PC-9 (cell line): Measurements from ENCODE around the gene PDE4B.

ENCODE experiments used
- EZH2 ChIP-seq: fragments of 200-600 bp; sonication (generic); IDR thresholded peaks from 2 replicates; pipeline ENCODE4 v1.8.0; 2017; ENCODE audit warnings: antibody characterized with exemption, low read depth
- TF ChIP-seq, protein P1 (sequence below): fragments of 200-600 bp; sonication (generic); conservative IDR thresholded peaks from 2 replicates; pipeline ENCODE4 v1.6.1; 2017; ENCODE audit warnings: mixed run types, antibody characterized with exemption, mild to moderate bottlenecking, moderate library complexity

DNA sequence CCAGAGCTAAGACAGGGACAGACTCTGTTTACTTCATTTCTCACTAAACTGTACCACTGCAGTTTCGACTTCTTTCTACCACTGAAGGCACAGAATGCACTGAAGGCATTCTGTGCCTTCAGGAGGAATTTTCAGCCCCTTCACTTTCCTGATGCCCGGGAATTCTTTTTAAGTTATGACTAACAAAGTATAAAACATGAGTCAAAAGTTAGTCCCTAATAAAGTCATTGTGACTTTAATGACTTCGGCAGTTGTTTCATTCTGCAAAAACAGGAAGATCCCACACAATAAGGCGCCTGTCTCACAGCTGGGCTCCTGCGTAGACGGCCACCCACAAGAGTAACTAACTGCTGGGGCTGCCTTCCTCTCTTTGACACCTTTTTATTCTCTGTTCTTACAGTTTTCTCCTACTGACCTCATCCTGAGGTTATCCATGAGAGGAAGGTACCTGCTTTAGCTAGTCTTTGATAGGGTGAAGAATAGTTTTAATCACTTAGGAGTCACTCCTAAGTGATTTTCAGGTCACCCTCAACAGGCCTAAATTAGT, 557.4 kb downstream of the PDE4B start:
- TF ChIP-seq, protein P1, sequence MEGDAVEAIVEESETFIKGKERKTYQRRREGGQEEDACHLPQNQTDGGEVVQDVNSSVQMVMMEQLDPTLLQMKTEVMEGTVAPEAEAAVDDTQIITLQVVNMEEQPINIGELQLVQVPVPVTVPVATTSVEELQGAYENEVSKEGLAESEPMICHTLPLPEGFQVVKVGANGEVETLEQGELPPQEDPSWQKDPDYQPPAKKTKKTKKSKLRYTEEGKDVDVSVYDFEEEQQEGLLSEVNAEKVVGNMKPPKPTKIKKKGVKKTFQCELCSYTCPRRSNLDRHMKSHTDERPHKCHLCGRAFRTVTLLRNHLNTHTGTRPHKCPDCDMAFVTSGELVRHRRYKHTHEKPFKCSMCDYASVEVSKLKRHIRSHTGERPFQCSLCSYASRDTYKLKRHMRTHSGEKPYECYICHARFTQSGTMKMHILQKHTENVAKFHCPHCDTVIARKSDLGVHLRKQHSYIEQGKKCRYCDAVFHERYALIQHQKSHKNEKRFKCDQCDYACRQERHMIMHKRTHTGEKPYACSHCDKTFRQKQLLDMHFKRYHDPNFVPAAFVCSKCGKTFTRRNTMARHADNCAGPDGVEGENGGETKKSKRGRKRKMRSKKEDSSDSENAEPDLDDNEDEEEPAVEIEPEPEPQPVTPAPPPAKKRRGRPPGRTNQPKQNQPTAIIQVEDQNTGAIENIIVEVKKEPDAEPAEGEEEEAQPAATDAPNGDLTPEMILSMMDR: no peak
- TF ChIP-seq EZH2: no peak
